ENCODE results near the gene CPXM1.

- TF ChIP-seq CTCF (IDR thresholded peaks at IDR 0.05 in 2 of 3, conservative IDR thresholded peaks at IDR 0.05 in 1 of 3; ENCODE audit: borderline replicate concordance in 1 of 3, insufficient read depth in 1 of 3, low read depth in 2 of 3, low read length in 2 of 3) = no peak
- TF ChIP-seq, protein P1, sequence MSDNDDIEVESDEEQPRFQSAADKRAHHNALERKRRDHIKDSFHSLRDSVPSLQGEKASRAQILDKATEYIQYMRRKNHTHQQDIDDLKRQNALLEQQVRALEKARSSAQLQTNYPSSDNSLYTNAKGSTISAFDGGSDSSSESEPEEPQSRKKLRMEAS (IDR thresholded peaks at IDR 0.05) = no peak
- TF ChIP-seq RAD21 (IDR thresholded peaks at IDR 0.05; ENCODE audit: low read depth) = no peak
- TF ChIP-seq JUND (IDR thresholded peaks at IDR 0.05) = no peak
- TF ChIP-seq EZH2 (IDR thresholded peaks at IDR 0.05) = no peak
- no peak for TF ChIP-seq POLR2A (IDR thresholded peaks at IDR 0.05; ENCODE audit: borderline replicate concordance, extremely low read depth, insufficient read depth, insufficient read length)
- TF ChIP-seq ATF3 (IDR thresholded peaks at IDR 0.05) = no peak
- no peak for TF ChIP-seq CEBPB (IDR thresholded peaks at IDR 0.05; ENCODE audit: low read depth)
- no peak for TF ChIP-seq POLR2AphosphoS5 (IDR thresholded peaks at IDR 0.05; ENCODE audit: low read depth, low read length)
- no peak for TF ChIP-seq SP1 (IDR thresholded peaks at IDR 0.05; ENCODE audit: low read depth)
- TF ChIP-seq YY1 (IDR thresholded peaks at IDR 0.05; ENCODE audit: extremely low read depth, insufficient replicate concordance, low read depth, low read length) = no peak
- no peak for TF ChIP-seq ZNF274 (IDR thresholded peaks at IDR 0.05; ENCODE audit: low read depth, low read length)
- TF ChIP-seq, protein P2, sequence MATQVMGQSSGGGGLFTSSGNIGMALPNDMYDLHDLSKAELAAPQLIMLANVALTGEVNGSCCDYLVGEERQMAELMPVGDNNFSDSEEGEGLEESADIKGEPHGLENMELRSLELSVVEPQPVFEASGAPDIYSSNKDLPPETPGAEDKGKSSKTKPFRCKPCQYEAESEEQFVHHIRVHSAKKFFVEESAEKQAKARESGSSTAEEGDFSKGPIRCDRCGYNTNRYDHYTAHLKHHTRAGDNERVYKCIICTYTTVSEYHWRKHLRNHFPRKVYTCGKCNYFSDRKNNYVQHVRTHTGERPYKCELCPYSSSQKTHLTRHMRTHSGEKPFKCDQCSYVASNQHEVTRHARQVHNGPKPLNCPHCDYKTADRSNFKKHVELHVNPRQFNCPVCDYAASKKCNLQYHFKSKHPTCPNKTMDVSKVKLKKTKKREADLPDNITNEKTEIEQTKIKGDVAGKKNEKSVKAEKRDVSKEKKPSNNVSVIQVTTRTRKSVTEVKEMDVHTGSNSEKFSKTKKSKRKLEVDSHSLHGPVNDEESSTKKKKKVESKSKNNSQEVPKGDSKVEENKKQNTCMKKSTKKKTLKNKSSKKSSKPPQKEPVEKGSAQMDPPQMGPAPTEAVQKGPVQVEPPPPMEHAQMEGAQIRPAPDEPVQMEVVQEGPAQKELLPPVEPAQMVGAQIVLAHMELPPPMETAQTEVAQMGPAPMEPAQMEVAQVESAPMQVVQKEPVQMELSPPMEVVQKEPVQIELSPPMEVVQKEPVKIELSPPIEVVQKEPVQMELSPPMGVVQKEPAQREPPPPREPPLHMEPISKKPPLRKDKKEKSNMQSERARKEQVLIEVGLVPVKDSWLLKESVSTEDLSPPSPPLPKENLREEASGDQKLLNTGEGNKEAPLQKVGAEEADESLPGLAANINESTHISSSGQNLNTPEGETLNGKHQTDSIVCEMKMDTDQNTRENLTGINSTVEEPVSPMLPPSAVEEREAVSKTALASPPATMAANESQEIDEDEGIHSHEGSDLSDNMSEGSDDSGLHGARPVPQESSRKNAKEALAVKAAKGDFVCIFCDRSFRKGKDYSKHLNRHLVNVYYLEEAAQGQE (IDR thresholded peaks at IDR 0.05; ENCODE audit: low read depth) = no peak
- no peak for TF ChIP-seq FOSL1 (IDR thresholded peaks at IDR 0.05; ENCODE audit: low read depth)
These were observed 1.2 kb downstream of the CPXM1 start for GRCh38 chr20:2799271-2799670.
